Ectodermal cell (in vitro differentiated cells): ENCODE results near the gene SLC1A5. TPM values are rescaled to one million over a fixed set of nuclear protein-coding genes. Genes with fewer than 3 reads are reported as not detected.
"Not testable (repeated sequence)": the region's sequence is repeated elsewhere in the genome, so short reads cannot be mapped to it uniquely, and the experiment has no call there.

ENCODE experiments used
- H3K27ac ChIP-seq: 2 replicates; pipeline ENCODE4 v1.7.0; 2013; ENCODE audit warnings: mild to moderate bottlenecking, low read depth, low read length; ENCODE audit not compliant: insufficient read depth, poor library complexity, severe bottlenecking
- H3K27me3 ChIP-seq: 2 replicates; pipeline ENCODE4 v1.7.0; 2013; ENCODE audit warnings: mild to moderate bottlenecking, low read length; ENCODE audit not compliant: insufficient read depth, control insufficient read depth, poor library complexity, severe bottlenecking
- H3K36me3 ChIP-seq: one replicate; pipeline ENCODE4 v1.7.0; 2013; ENCODE audit warnings: low read length; ENCODE audit not compliant: control insufficient read depth, insufficient read depth
- H3K4me1 ChIP-seq: one replicate; pipeline ENCODE4 v1.7.0; 2013; ENCODE audit warnings: low read length; ENCODE audit not compliant: control insufficient read depth, insufficient read depth
- H3K4me3 ChIP-seq: 2 replicates; pipeline ENCODE4 v1.7.0; 2013; ENCODE audit warnings: low read depth, low read length, control low read depth; ENCODE audit not compliant: insufficient read depth
- H3K9me3 ChIP-seq: 2 replicates; pipeline ENCODE4 v1.7.0; 2013; ENCODE audit warnings: mild to moderate bottlenecking, low read length, moderate library complexity; ENCODE audit not compliant: control insufficient read depth
- WGBS, 2 experiments: methylation state at CpG; one replicate each; pipeline ENCODE4 v1.1.7; 2013; ENCODE audit warnings: missing lambda C conversion rate in 2 of 2; 5-methylcytosine and 5-hydroxymethylcytosine counted together
- polyA plus RNA-seq, 4 experiments: library from polyadenylated mRNA; stranded (reverse); fragments of 50-300 nt; gene quantifications; one replicate each; pipeline ENCODE4 v1.2.3, GENCODE V29; 2013

The SLC1A5 gene
- polyA plus RNA-seq (2013, experiment 1 of 4) = 117 TPM
- 120 TPM for polyA plus RNA-seq (2013, experiment 2 of 4)
- polyA plus RNA-seq (2013, experiment 3 of 4) = 78.6 TPM
- polyA plus RNA-seq (2013, experiment 4 of 4) = 80.7 TPM

GRCh38 chr19:46788262-46788967, at the start of gene SLC1A5:
TSS of gene SLC1A5 (minus strand) at chr19:46788594. CDS start at chr19:46787965, 629 bp downstream.
- H3K4me3 ChIP-seq = peak within 1 kb of the TSS; percentile 89

DNA sequence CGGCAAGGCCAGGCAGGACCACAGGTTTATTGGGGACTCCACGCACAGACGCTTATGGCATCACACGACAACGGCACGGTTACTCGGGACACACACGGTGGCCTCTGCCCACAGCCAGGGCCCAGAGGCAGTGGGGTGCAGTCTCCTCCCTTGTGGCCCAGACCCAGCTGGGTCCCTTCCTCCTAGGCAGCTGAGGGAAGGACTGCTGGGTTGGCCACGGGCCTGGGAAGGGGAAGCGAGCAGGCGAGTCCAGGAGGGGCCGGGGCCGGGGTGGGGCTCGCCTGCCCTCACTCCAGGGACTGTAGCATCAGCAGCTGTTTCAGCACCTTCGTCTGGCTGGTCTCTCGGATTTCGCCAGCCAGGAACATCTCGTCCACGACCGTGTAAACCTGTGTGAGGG, 49.8 kb upstream of the SLC1A5 start:
- Histone ChIP-seq H3K27me3 (no peaks in the 10 kb centered on the region), H3K4me1 (no peaks in the 10 kb centered on the region), H3K27ac (no peak overlapping the region), H3K9me3 (no peaks in the 10 kb centered on the region), H3K4me3 (no peak overlapping the region), H3K36me3 (peaks cover 5% of the 10 kb centered on the region)
- WGBS, 2 experiments = 96 to 97% methylated on average over 20 of the region's 20 CpGs

More at GRCh38 chr19:46788262-46788967, at the start of gene SLC1A5:
- Histone ChIP-seq H3K27ac (peak within 1 kb of the TSS; percentile 66), H3K9me3 (no peaks in the 10 kb centered on the region), H3K36me3 (no peaks in the 10 kb centered on the region), H3K27me3 (no peaks in the 10 kb centered on the region), H3K4me1 (peaks cover 22% of the 10 kb centered on the region)
- 0 to 1% methylated on average over 46 of the region's 46 CpGs for WGBS, 2 experiments

DNA sequence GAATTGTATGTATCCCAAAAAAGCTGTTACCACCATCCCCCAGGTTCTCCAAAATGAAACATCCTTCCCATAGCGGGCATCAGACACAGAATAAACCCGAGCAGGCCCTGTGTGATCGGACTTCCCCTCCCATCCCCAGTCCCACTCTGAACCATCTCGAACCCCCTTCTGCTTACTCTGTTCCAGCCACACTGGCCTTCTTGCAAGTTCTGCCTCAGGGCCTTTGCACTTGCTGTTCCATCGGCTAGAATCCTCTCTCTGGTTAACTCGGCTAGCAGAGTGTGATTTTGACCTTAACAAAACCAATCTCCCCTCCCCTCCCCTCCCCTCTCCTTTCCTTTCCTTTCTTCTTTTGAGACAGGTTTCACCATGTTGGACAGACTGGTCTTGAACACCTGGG, 46.6 kb upstream of the SLC1A5 start:
- 94% methylated on average over 6 of the region's 6 CpGs for WGBS, 2 experiments
- no peak overlapping the region for H3K27ac ChIP-seq

DNA sequence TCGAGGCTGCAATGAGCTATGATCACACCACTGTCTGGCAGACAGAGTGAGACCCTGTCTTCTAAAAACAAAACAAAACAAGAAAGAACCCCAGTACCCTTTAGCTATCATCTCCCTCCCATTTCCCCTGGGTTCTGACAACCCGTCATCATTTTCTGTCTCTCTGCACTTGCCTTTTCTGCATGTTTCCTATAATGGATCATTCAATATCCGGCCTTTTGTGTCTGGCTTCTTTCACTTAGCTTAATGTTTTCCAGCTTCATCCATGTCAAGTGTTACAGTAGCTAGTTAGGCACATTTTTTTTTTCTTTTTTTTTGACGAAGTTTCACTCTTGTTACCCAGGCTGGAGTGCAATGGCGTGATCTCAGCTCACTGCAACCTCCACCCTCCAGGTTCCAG, 45.7 kb upstream of the SLC1A5 start:
- Histone ChIP-seq H3K36me3 (no peaks in the 10 kb centered on the region), H3K4me1 (no peaks in the 10 kb centered on the region), H3K27me3 (no peaks in the 10 kb centered on the region), H3K27ac (no peak overlapping the region), H3K9me3 (no peaks in the 10 kb centered on the region), H3K4me3 (no peak overlapping the region)
- 89 to 95% methylated on average over 5 of the region's 5 CpGs for whole genome bisulfite sequencing, 2 experiments

More for the DNA sequence above, 46.6 kb upstream of the SLC1A5 start:
- Histone ChIP-seq H3K36me3 (peaks cover 5% of the 10 kb centered on the region), H3K27me3 (no peaks in the 10 kb centered on the region), H3K9me3 (no peaks in the 10 kb centered on the region), H3K4me3 (no peak overlapping the region), H3K4me1 (no peaks in the 10 kb centered on the region)

GRCh38 chr19:46830864-46831263, 42.5 kb upstream of the SLC1A5 start:
- Histone ChIP-seq H3K36me3 (no peaks in the 10 kb centered on the region), H3K9me3 (no peaks in the 10 kb centered on the region), H3K4me3 (no peak overlapping the region), H3K27ac (no peak overlapping the region), H3K27me3 (no peaks in the 10 kb centered on the region), H3K4me1 (no peaks in the 10 kb centered on the region)
- WGBS, 2 experiments = 91 to 97% methylated on average over 2 of the region's 2 CpGs

GRCh38 chr19:46828484-46828883, 40.1 kb upstream of the SLC1A5 start:
- no peaks in the 10 kb centered on the region for H3K36me3 ChIP-seq
- H3K27ac ChIP-seq = no peak overlapping the region
- no peaks in the 10 kb centered on the region for H3K27me3 ChIP-seq
- H3K4me1 ChIP-seq = no peaks in the 10 kb centered on the region
- WGBS, 2 experiments = 97% methylated on average over 4 to 5 of the region's 5 CpGs
- H3K9me3 ChIP-seq = no peaks in the 10 kb centered on the region
- H3K4me3 ChIP-seq = no peak overlapping the region

- Histone ChIP-seq H3K27me3 (no peaks in the 10 kb centered on the region), H3K36me3 (no peaks in the 10 kb centered on the region), H3K27ac (no peak overlapping the region), H3K4me1 (no peaks in the 10 kb centered on the region), H3K4me3 (no peak overlapping the region), H3K9me3 (no peaks in the 10 kb centered on the region)
- 90 to 97% methylated on average over 5 of the region's 5 CpGs for WGBS, 2 experiments
These were observed 37.3 kb upstream of the SLC1A5 start for GRCh38 chr19:46825731-46826055.

DNA sequence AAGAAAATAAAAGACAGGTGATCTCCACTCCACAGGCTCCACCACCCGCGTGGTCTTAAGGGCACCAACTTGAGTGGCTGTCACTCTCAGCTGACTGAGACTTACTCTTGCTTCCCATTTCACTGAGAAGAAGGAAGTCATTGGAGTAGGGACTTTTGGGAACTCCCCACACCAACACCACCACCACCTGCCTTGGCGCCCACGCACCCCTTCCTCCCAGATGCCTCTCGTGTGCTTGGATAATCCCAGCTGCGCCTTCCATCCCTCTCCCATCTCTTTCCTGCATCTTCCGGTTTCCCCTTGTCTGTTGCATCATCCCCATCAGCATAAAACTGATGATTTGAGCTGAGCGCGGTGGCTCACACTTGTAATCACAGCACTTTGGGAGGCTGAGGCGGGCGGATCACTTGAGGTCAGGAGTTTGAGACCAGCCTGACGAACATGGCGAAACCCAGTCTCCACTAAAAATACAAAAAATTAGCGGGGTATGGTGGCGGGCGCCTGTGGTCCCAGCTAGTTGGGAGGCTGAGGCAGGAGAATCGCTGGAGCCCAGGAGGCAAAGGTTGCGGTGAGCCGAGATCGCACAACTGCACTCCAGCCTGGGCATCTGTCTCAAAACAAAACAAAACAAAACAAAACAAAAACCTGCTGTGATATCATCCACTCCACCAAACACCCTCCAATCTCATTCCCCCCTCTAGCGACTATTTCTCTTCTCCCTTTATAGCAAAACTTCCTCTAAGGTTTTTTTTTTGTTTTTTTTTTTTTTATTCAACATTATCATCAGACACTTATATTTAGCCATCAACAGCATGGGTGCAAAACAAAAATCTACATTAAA, 36.7 kb upstream of the SLC1A5 start:
- Histone ChIP-seq H3K4me1 (no peaks in the 10 kb centered on the region), H3K27me3 (no peaks in the 10 kb centered on the region), H3K27ac (no peak overlapping the region), H3K4me3 (no peak overlapping the region), H3K36me3 (no peaks in the 10 kb centered on the region), H3K9me3 (no peaks in the 10 kb centered on the region)
- WGBS, 2 experiments = 90 to 91% methylated on average over 21 of the region's 21 CpGs

DNA sequence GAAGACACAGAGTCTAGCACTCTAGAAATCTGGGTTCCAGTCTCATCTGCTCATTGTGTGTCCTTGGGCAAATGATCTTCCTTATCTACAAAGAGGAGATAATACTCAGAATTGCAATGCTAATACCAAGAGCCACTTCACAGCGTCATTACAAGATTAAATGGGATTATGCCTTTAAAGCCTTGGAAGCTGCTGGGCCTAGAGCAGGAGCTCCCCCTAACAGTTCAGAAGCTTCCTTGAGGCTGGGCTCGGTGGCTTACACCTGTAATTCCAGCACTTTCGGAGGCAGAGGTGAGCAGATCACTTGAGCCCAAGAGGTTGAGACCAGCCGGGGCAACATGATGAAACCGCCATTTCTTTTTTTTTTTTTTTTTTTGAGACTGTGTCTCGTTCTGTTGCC, 34.7 kb upstream of the SLC1A5 start:
- no peaks in the 10 kb centered on the region for H3K9me3 ChIP-seq
- no peaks in the 10 kb centered on the region for H3K4me1 ChIP-seq
- no peak overlapping the region for H3K27ac ChIP-seq
- H3K4me3 ChIP-seq = no peak overlapping the region
- H3K36me3 ChIP-seq = no peaks in the 10 kb centered on the region
- 88 to 93% methylated on average over 5 to 6 of the region's 6 CpGs for WGBS, 2 experiments
- no peaks in the 10 kb centered on the region for H3K27me3 ChIP-seq

GRCh38 chr19:46822410-46822787, 34.0 kb upstream of the SLC1A5 start:
- not testable (repeated sequence) for H3K4me1 ChIP-seq, H3K9me3 ChIP-seq, H3K27me3 ChIP-seq, H3K36me3 ChIP-seq, H3K4me3 ChIP-seq, H3K27ac ChIP-seq
- WGBS, 2 experiments = 89 to 96% methylated on average over 4 of the region's 4 CpGs
